ENCODE measurements around the gene NOXA1. TPM values are rescaled to one million over a fixed set of nuclear protein-coding genes. Genes with fewer than 3 reads are reported as not detected.
A peak's percentile ranks its signal among the peaks of the same experiment; 100 is the strongest.

Gene NOXA1
- total RNA-seq, 4 donors from 2014 or later, result 1.1 to 4.2 (median 3.0) TPM

DNA sequence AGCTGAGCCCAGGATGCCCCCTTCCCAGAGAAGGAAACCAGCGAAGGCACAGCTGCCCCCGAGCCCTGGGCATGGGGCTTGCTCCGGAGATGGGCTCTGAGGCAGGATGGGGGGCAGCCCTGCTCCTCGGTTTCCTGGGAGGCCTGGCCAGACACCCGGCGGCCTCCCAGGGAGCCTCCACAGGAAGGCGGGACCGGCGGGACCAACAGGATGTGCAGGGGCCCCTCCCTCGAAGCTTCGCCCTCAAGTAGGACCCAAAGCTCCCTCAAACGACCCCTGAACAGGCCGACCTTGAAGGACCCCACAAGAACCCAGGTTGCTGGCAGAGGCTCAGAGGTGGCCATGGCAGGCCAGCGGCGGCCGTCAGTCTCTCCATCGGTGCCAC lies 11.9 kb upstream of the NOXA1 start:
- Histone ChIP-seq H3K9me3 (no peaks in the 10 kb centered on the region), H3K4me1 (peaks cover 0 to 40% (median 19%) of the 10 kb centered on the region in 3 donors), H3K27me3 (peaks cover 3% of the 10 kb centered on the region), H3K4me3 (peak overlapping the region in 1 of 2 donors; percentile 16), H3K27ac (peak overlapping the region in 3 of 4 donors; percentile 38 to 67 (median 51)), H3K36me3 (no peaks in the 10 kb centered on the region)
- WGBS, 2 donors (ENCODE audit: low coverage in 1 of 2), result no CpG with 5 or more reads among the region's 17 CpGs
- no peak for ATAC-seq
- TF ChIP-seq EP300 (IDR thresholded peaks at IDR 0.05) (no peak), POLR2AphosphoS5 (IDR thresholded peaks at IDR 0.05) (no peak), POLR2A (IDR thresholded peaks at IDR 0.05) (no peak)
- TF ChIP-seq, protein P1, sequence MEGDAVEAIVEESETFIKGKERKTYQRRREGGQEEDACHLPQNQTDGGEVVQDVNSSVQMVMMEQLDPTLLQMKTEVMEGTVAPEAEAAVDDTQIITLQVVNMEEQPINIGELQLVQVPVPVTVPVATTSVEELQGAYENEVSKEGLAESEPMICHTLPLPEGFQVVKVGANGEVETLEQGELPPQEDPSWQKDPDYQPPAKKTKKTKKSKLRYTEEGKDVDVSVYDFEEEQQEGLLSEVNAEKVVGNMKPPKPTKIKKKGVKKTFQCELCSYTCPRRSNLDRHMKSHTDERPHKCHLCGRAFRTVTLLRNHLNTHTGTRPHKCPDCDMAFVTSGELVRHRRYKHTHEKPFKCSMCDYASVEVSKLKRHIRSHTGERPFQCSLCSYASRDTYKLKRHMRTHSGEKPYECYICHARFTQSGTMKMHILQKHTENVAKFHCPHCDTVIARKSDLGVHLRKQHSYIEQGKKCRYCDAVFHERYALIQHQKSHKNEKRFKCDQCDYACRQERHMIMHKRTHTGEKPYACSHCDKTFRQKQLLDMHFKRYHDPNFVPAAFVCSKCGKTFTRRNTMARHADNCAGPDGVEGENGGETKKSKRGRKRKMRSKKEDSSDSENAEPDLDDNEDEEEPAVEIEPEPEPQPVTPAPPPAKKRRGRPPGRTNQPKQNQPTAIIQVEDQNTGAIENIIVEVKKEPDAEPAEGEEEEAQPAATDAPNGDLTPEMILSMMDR (IDR thresholded peaks at IDR 0.05), result no peak

DNA sequence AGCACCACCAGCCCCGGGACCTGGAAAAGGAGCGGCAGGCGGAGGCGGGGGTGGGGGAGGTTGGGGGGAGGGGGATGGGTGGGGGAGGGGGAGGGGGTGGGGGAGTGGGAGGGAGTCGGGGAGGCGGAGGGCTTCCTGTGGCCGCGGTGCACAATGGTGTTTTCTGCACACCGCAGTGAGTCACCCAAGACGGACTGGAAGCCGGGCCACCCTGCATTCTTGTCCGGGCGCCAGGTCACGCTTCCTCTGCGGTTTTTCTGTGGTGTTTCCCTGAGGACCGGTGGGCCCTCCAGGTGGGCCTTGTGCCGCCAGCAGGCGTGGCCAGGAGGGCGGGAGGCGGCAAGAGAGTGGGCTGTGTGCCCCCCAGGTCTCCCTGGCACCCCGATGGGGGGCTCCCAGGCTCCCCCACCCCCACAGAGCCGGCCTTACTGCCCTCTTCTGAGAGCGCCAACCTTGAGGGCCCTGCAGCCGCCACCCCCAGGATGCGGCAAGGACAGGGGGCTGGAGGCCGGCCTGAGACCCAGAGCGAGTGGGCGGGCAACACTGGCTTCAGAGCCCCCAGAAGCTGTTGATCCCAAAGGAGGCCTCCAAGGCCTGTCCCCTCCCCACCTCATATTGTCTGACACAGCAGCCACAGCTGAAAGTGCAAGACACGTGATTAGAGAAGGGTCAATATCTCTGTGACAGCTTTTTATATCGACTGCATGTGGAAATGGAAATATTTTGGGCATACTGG lies 11.4 kb upstream of the NOXA1 start:
- ATAC-seq, result peak; percentile 69
- Histone ChIP-seq H3K9me3 (no peaks in the 10 kb centered on the region), H3K4me3 (peak overlapping the region in 1 of 2 donors; percentile 16), H3K27me3 (no peaks in the 10 kb centered on the region), H3K36me3 (peaks cover 0 to 1% of the 10 kb centered on the region in 2 donors), H3K4me1 (peaks cover 0 to 34% (median 15%) of the 10 kb centered on the region in 3 donors), H3K27ac (peak overlapping the region in 3 of 4 donors; percentile 66 to 69 (median 68))
- WGBS, 2 donors (ENCODE audit: low coverage in 1 of 2), result 38 to 52% methylated on average over 2 of the region's 30 CpGs
- TF ChIP-seq POLR2AphosphoS5 (IDR thresholded peaks at IDR 0.05) (peak; percentile 9), POLR2A (IDR thresholded peaks at IDR 0.05) (no peak)

DNA sequence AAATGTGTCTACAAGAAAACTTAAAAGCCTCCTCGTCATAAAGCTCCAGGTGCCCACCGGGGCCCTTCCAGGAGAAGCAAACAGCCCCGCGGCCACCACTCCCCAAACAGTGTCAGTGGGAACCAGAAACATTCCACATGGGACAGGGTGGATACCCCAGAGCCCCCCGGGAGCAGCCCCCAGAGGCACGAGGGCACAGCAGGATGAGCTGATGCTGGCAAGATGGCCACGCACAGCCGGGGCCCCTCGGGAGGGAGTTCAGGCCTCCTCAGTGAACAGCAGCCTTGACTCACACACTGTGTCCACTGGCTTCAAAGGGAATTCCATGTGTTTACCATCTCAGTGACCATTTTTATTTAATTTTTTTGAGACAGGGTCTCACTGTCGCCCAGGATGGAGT lies 10.8 kb upstream of the NOXA1 start:
- WGBS, 2 donors (ENCODE audit: low coverage in 1 of 2), result 87 to 100% methylated on average over 1 to 3 of the region's 10 CpGs
- Histone ChIP-seq H3K4me1 (peaks cover 0 to 28% (median 9%) of the 10 kb centered on the region in 3 donors), H3K4me3 (no peak overlapping the region), H3K36me3 (peaks cover 0 to 7% of the 10 kb centered on the region in 2 donors), H3K27me3 (no peaks in the 10 kb centered on the region), H3K9me3 (no peaks in the 10 kb centered on the region), H3K27ac (peak overlapping the region in 3 of 4 donors; percentile 22 to 69 (median 68))
- no peak for ATAC-seq
- no peak for TF ChIP-seq POLR2AphosphoS5 (IDR thresholded peaks at IDR 0.05)
- no peak for TF ChIP-seq EP300 (IDR thresholded peaks at IDR 0.05)
- TF ChIP-seq, protein P1 (IDR thresholded peaks at IDR 0.05), result no peak
- no peak for TF ChIP-seq POLR2A (IDR thresholded peaks at IDR 0.05)

DNA sequence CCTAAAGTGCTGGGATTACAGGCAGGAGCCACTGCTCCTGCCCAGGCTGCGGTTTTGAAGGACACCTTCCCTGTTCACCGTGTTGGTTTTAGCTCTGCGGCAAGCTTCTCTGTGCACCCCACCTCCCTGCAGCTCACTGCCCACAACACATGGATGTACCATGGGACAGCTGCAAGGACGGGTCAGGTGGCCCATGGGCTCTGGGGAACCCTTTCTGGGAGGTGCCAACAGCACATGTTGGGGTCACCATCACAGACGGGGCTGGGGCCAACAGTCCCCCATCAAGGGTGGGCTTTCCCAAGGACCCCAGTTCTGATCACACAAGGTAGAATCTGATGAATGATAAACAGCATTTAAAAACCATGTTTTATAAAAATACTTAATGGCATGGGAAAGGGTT lies 7.7 kb upstream of the NOXA1 start:
- no peaks in the 10 kb centered on the region for H3K27me3 ChIP-seq
- TF ChIP-seq EP300 (IDR thresholded peaks at IDR 0.05) (no peak), POLR2A (IDR thresholded peaks at IDR 0.05) (no peak), POLR2AphosphoS5 (IDR thresholded peaks at IDR 0.05) (no peak)
- TF ChIP-seq, protein P1 (IDR thresholded peaks at IDR 0.05), result no peak
- no peaks in the 10 kb centered on the region for H3K9me3 ChIP-seq
- ATAC-seq, result no peak
- peaks cover 0 to 13% of the 10 kb centered on the region in 2 donors for H3K36me3 ChIP-seq
- H3K27ac ChIP-seq, result no peak overlapping the region
- no CpG with 5 or more reads among the region's 5 CpGs for WGBS, 2 donors (ENCODE audit: low coverage in 1 of 2)
- peaks cover 0 to 25% (median 7%) of the 10 kb centered on the region in 3 donors for H3K4me1 ChIP-seq
- no peak overlapping the region for H3K4me3 ChIP-seq

DNA sequence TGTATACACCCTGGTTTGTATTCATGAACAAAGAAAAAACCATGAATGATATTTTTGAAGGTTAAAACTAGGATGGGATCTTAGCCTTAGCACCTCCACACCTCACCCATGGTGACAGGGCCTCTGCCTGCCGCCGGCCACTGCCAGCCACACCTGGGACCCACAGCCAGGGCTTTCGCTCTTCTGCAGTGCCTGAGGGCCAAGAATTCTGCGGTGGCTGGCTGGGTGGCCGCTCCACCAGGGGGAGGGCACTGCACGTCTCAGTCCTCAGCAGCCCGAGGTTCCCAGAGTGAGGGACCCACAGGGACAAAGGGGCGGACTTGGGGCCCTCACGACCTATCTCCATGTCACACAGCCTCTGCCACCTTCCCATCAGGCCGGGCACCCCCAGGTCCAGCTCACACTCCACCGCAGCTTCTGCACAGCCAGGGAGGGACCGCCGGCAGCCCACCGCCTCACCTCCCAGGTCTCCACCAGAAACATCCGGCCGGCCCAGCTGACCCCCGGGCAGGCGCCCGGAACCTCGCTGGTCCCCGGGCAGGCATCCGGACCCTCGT lies 7.1 kb upstream of the NOXA1 start:
- Histone ChIP-seq H3K9me3 (no peaks in the 10 kb centered on the region), H3K27me3 (no peaks in the 10 kb centered on the region), H3K27ac (peak overlapping the region in 1 of 4 donors; percentile 66), H3K4me3 (peak overlapping the region in 1 of 2 donors; percentile 42), H3K36me3 (peaks cover 0 to 13% of the 10 kb centered on the region in 2 donors), H3K4me1 (peaks cover 0 to 26% (median 3%) of the 10 kb centered on the region in 3 donors)
- 90% methylated on average over 2 of the region's 23 CpGs; no CpG with 5 or more reads in 1 of the 2 donors for WGBS, 2 donors (ENCODE audit: low coverage in 1 of 2)
- no peak for ATAC-seq
- TF ChIP-seq, protein P1 (IDR thresholded peaks at IDR 0.05), result no peak
- TF ChIP-seq POLR2AphosphoS5 (IDR thresholded peaks at IDR 0.05) (no peak), EP300 (IDR thresholded peaks at IDR 0.05) (no peak), POLR2A (IDR thresholded peaks at IDR 0.05) (no peak)
